Fibroblast of skin of left biceps (primary cell): Measurements from ENCODE around the gene RIN3.
A peak's percentile ranks its signal among the peaks of the same experiment; 100 is the strongest.

Experiments used
- DNase-seq, 2 experiments: peaks; one replicate each; pipeline ENCODE4 v3.0.0-alpha.2; 2013; ENCODE audit warnings: low read depth in 2 of 2

The RIN3 gene

DNA sequence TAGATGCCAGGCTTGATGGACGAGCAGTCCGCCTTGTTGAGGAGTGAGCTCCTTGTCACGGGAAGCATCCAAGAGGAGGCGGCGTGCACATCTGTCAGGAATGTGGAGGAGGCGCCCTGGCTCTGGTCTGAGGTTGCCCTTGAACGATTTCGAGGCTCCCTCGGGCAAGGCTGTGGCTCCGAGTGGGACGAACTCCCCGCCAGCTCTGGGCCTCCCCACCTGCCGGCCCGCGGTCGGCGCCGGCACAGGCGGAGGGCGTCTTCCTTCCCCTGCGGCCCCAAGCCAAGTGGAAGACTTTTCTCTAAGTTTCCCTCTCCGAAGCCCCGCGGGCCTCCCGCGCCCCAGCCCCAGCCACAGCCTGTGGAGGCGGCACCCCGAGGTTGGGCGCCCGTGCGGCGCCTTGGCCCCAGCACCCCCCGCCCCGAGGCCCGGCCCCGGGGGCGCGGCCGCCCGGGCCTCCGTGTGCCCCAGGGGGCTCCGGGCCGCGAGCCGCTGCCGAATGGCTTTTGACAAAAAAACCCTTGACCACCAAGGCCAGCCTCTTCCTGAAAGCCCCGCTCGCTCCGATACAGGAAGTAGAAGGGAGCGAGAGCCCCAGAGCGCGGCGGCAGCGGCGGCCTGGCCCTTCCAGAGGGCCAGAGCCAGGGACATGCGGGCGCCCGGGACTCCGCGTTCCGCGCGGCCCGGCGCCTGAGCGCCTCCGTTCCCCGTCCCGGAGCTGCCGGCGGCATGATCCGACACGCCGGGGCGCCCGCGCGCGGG is at the start of gene RIN3:
Gene RIN3 (plus strand): TSS at position 578 of the 762 bp plus-strand sequence. CDS start 152 bp downstream, at position 730.
- peak in 1 of 2 experiments; percentile 25 for DNase-seq

- no peak for DNase-seq
Measured at GRCh38 chr14:92464156-92464555, 49.4 kb upstream of the RIN3 start.

DNA sequence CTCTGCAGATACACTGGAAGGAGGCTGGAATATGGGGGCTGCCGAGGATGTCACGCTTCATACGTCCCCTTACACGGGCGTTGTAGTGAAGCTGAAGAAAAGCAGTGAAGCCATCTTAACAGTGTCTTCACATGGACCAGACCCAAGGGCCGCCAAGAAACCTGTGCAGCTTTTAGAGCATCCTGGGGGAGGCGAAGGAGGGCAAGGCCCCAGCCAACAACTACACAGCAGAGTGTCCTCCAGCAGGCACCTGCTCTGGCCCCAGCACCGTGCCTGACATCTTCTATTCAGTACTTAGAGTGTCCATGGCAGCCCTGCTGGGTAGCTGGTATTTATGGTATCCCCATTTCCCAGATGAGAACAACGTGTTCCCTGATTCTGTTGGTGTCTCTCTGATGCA is 48.9 kb upstream of the RIN3 start:
- DNase-seq: no peak

- DNase-seq: no peak
Measured at GRCh38 chr14:92465353-92466055, 48.1 kb upstream of the RIN3 start.

DNA sequence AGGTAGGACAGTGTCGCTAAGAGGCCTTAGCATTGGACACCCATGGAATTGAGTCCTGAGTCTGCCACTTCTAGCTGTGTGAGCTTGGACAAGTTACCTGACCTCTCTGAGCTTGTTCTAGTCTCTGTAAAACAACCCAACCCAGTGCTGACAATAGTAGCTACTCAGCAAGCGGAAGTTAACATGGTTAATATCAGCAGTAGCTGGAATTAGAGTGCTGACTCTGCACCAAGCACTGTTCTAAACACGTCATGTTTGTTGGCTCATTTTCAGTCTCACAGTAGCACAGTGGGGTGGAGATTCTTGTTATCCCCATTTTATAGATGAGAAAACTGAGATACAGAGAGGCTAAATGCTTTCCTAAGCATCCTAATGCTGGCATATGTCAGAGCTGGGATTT is 47.5 kb upstream of the RIN3 start:
- DNase-seq: no peak

DNA sequence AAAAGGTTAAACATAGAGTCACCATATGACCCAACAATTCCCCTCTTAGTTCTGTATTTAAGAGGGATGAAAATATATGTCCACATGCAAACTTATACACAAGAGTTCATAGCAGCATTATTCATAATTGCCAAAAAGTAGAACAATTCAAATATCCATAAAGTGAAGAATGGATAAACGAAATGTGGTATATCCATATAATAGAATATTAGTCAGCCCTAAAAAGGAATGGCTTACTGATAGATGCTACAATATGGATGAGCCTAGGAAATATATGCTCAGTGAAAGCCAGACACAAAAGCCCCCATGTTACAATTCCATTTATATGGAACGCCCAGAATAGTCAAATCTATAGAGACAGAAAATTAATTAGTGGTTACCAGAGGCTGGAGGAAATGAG is 44.1 kb upstream of the RIN3 start:
- no peak for DNase-seq

- peak; percentile 84 to 87 for DNase-seq
Measured at GRCh38 chr14:92470215-92470614, 43.4 kb upstream of the RIN3 start.

DNA sequence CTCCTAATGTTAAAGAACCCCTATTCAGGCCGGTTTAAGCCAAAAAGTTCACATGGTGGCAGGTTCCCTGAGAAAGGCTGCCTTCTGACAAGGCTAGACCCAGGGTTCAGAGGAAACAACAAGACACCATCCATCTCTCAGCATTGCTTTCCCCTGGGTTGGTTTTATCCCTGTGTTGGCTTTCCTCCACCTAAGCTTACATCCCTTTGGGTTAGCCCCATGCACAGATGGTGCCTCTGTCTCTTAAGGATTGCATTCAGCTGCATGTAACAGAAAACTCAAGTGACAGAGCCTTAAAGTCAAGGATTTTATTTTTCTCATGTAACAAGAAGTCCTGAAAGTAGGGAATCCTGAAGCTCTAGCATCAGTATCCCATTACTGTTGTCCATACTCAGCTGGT is 42.8 kb upstream of the RIN3 start:
- no peak for DNase-seq

DNA sequence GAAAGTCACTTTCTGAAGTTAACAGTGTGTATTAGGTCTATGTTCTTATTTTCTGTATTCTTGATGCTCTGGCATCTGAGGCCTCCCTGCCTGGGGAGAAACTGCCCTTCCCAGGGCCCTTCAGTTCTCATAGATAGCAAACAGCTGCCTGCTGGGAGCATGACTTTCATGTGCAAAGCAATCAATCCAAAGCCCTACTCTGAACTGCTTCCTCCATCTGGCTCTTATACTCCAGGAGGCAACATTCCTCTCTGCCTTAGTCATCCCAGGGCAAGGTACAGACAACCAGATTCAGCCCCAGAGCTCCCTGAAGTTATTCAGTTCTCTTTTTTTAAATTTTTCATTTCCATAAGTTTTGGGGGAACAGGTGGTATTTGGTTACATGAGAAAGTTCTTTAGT is 41.7 kb upstream of the RIN3 start:
- DNase-seq: peak; percentile 78 to 79

- no peak for DNase-seq
Measured at GRCh38 chr14:92472860-92473259, 40.7 kb upstream of the RIN3 start.

- DNase-seq: no peak
Measured at GRCh38 chr14:92473261-92473968, 40.2 kb upstream of the RIN3 start.

DNA sequence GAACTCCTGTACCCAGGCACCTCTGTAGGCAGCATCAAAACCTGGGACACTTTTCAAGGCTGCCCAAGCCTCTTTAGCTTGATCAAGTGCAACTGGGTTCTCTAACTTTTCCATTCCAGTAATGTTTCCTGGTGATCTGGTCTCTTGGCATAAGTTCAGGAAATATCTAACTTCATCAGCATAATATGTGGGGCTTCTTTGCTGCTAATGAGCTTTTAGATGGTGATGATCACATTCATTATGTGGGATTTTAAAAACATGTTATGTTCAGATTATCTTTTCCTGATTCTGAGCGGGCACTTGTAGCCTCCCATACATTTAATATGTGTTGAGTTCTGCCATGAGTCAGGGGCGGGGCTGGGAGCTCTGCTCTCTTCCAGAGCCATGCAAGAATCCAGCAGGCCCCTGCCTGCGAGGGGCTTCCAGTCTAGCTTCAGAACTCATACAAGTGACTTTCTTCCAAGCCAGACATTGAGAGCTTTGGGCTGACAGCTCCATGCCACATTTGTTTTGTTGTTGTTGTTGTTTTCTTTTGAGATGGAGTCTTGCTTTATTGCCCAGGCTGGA is 39.5 kb upstream of the RIN3 start:
- DNase-seq: no peak

- no peak for DNase-seq
Measured at GRCh38 chr14:92475037-92475436, 38.5 kb upstream of the RIN3 start.

- no peak for DNase-seq
Measured at GRCh38 chr14:92475451-92476187, 38.0 kb upstream of the RIN3 start.

DNA sequence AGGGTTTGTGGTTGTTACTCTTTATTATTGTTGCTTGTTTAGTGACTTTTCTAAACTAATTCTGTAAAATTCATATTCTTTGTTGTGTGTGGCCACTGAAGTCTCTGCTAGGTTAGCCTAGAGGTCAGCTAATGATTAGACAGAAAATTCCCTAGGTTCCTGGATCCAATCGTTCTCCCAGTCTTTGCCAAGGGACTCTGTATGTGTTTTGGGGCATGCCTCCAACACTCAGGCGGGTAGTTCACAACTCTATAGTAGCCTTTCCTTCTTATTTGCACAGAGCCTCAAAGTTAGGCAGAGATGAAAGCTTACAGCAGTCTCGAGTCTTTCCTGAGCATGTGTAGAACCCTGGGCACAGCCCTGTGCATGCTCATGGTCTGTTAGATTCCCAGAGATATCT is 32.7 kb upstream of the RIN3 start:
- no peak for DNase-seq

GRCh38 chr14:92481386-92481785 is 32.2 kb upstream of the RIN3 start:
- no peak for DNase-seq

DNA sequence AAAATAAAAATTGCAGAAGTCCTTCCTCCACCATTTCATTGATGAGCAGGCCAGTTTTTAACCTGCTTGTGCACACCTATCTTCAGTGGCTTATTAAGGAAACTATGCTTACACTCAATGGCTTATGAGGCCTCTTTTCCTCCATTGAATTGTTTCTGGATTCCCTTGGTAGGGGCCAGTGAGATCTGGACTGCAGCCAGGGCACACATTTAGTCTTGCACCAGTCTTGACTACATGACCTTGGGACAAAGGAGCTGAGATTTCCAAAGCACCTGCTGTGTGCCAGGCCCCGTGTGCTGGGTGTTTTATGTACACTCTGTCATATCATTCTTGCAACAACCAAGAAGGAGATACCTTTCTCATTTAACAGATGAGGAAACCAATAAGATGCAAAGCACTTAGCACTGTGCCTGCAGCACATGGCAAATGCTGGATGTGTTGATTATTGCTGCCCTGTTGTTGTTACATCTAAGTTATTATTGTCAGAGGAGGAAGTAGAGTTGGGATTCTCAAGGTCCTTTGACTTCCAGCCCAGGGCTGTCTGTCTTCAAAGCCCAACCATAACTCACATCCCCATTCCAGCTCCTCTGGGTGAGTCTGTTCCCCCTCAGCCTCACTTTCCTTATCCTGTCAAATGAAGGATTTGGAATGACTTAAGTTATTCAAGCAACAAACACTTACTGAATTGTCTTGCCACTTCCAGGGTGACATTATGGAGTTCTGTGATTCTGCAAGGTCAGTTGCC is 31.6 kb upstream of the RIN3 start:
- no peak for DNase-seq

DNA sequence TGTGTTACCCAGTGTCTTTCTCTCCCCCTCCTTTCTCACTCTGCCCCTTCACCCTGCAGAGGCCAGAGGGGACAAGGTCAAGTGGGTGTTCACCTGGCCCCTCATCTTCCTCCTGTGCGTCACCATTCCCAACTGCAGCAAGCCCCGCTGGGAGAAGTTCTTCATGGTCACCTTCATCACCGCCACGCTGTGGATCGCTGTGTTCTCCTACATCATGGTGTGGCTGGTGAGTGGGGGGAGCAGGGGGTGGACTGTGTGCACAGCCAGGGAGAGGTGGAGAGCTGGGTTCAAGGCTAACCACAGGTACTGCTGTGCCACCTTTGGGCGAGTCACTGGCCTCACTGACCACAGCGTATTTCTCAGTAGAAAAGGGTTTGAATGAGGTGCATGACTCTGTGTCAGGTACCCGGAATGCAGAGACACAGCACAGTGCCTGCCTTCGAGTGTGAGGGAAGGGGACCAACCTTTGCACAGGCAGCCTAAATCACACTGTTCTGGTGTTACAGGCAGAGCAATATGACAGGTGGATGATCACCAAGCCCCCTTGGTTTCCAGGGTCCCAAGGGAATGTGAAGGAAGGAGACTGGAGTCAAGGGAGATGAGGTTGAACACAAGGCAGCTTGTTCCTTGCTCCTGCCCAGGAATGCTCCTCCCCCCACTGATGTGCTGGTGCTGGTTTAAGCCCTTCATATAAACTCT is 30.8 kb upstream of the RIN3 start:
- DNase-seq: no peak

- DNase-seq: no peak
Measured at GRCh38 chr14:92484132-92484823, 29.3 kb upstream of the RIN3 start.

DNA sequence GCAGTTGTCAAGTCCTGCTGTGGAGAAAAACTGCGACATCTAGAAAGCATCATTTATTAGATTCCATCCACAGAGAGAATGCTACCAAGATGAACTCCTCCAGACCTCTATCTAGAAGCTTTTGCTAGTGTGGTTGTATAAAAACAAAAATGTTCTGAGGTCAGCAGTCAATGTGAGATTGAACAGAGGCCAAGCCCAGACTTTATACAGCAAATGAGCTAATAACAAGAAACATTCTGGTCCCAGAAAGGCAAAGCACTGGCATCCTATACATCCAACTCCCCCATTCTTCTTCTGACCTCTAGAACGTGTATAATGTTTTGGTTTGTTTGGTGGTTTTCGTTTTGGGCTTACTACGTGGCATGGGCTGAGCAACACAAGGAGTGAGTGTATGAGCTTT is 26.7 kb upstream of the RIN3 start:
- DNase-seq: no peak
